HG03521 (cell line): ENCODE results near the gene KIF14.
"Not testable (repeated sequence)": the region's sequence is repeated elsewhere in the genome, so short reads cannot be mapped to it uniquely, and the experiment has no call there.

Experiments used
- ATAC-seq: cut with Tn5 transposase; IDR thresholded peaks from one replicate; pipeline ENCODE4 v1.9.1; 2021; ENCODE audit warnings: mild to moderate bottlenecking, moderate library complexity; ENCODE audit not compliant: unreplicated experiment

Gene KIF14

DNA sequence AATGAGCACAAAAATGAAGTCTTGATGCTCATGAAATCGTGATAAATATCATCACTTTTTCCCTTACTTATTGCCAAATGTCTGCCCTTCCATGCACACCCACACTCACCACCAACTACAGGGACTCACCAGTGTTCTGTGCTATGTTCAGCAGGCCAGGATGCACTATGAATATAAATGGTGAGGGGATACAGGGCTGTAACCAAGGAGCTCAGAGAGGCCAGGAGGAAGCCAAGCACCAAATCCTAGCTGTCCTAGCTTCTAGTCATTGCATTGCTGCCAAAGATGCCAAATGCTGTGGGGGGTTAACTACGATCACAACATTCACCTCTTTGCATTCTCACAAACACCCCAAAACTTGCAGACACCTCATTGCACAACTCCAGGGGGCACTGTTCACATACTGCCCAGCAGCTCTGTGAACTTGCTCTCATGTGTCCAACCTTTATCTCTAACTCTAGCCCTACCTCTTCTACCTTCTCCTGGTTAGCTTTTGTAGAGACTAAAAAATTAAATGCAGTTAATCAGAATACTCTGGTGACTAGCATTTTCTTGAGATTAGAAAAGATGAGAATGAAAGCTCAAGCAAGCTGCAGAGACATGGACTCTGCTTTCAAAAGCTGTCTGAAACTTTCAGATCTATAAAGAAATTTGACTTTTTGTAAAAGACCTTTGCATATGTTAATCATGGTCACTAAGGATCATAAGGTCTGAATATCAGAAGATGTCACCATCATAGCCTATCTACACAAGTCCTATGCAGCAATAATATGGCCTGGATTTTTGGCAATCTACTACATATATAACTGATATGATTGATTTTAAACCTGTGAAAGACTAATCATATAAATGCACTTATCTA lies 13.9 kb upstream of the KIF14 start:
- no peak for ATAC-seq

DNA sequence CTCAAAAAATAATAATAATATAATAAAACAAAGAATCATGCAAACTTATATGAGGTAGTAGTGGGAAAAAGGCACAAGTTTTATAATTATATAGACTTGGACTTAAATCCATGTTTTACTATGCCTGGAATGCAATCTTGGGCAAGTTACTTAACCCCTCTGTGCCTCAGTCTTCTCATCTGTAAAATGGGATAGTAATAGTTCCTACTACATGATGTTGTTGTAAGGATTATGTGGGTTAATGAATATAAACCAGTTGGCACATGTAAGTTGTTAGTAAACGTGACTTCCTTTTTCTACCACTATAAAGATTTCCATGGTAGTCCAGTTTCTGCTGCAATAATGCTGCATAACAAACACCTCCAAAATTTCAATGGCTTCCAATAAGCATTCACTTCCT lies 10.8 kb upstream of the KIF14 start:
- ATAC-seq = no peak

DNA sequence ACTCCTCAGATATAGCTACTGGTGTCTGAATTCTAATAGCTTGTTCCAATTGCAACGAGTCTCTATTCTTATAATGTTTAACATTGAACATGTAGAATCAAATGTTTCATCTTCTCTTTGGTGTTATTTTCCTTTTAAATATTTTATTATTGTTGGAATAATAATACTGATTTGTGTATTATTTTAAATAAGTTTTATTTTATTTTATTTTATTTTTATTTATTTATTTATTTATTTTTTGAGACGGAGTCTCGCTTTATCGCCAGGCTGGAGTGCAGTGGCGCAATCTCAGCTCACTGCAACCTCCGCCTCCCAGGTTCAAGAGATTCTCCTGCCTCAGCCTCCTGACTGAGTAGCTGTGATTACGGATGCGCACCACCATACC lies 10.0 kb upstream of the KIF14 start:
- not testable (repeated sequence) for ATAC-seq

DNA sequence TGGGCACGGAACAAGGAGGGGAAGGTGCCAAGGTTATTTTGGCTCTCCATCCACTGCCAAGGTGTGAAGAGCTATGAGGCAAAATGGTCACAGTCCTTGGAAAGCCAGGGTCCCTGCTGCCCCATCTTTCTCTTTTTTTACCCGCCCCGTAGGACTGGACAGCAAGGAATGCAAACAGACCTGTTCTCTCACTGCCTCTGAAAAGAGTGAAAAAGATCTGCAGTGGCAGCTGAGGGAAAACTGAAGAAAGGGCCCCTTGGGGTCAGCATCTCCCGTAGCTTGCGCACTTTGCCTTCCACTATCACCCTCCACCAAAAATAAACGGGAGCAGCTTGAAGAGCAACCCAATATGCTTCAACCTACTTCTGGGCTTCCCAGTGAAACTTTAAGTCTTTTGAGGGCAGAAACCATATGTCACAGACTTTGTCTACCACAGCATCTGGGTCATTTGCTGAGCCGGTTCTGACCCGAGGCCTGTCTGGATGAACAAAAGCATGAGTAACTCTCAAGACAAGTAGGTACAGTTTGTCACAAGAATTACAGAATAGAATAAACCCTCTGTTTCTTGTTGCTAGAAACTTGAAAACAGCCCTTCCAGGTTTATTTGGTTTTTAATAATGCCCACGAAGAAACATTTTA lies 9.4 kb upstream of the KIF14 start:
- no peak for ATAC-seq

DNA sequence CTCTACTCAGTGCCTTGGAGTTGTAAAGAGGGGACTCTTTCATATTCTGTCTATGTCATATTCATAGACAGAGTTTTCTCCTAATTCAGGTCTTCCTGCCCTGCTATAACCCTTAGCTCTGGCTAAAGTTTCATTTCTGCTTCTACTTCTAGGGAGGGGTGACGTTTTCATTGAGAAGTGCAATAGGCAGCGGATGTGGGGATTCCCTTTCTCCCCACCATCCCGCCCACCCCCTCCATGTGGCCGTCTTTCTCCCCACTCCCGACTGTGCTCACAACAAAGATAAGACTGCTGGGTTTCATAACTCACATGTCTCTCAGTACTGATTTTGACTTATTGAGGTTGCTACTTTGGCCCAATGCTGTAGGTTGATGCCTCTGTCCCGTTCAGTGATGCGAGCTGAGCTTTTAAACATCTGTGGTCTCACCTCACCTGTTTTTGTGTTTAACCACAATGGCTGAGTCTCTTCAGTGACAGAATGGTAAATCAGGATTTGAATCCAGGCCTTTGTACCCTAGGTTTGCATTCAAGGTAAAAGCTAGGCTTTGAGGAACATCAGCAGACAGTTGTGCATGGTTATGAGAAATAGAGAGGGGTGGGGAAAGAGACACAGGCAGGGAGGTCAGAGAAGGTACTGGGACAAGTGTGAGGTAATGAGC lies 7.8 kb upstream of the KIF14 start:
- peak; percentile 59 for ATAC-seq

GRCh38 chr1:200627575-200628222 lies 7.1 kb upstream of the KIF14 start:
- no peak for ATAC-seq

DNA sequence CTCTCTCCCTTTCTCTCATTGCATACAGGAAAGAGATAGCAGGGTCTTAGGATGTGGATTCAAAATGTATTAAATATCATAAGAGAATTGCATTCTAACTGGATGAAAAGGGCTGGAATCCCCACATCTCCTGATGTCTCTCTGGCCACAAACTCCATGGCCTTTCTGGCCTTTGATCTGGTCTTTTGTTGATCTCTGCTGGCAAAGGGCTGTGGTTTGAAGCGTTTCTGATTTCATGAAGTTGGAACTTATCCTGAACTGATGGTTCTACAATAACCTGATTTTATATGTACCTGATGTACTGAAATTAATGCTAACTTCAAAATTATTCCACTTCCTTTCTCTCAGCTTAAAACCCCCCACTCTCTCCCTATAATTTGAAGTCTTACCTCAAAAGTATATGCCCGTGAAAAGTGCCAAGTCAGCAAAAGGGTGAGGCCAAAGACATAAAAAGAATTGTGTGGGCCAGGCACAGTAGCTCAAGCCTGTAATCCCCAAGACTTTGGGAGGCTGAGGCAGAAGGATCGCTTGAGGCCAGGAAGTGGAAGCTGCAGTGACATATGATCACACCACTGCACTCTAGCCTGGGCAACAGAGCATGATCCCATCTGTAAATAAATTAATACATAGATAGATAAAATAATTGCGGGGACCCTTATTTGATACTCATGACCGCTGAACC lies 6.4 kb upstream of the KIF14 start:
- no peak for ATAC-seq

- no peak for ATAC-seq
These were observed 4.9 kb upstream of the KIF14 start for GRCh38 chr1:200625381-200625824.

DNA sequence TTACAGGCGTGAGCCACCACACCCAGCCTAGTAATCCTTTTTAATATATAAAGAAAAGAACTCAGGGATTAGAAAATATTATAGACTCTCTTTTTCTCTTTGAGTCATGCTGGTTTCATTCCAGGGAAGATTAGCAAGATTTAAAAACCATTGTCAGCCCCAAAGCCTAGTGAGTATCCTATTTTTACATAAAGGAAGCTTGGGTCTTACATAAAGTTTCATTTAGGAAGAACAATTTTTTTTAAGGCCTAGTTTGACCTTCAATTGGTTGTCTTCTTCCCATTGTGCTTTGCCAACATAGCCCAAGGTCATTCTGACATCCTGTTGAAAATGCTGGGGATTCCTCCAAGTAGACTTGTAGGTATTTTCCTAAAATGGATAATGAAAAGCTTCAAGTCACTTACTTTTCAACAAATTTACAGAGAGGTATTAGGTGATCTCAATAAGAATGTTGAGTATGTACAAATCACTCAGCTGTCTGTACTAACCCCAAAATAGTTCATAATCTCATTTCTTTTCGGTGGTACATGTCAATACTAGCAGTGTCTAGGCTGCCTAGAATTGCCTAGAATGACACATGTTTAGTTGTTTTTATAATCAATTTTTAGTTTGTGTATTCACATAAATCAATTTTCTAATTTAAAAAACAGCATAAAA lies 4.3 kb upstream of the KIF14 start:
- ATAC-seq = no peak

DNA sequence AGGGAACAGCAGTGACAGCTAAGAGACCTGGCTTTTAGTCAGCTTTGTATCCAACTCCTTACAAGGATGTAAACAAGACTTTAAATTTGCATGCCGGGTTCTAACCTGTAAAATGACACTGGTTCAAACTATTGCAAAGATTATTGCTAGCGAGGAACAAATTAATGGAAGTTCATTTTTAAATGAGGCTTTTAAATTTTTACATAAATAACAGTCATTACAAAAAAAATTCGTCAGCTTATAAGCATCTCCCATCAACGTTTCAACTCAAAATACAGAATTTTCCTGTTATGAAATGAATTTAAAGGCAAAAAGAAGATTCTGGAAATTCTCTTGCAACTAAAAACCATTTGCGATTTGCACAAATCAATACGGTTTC lies 668 bp downstream of the KIF14 start:
- ATAC-seq = no peak

GRCh38 chr1:200610846-200611245 lies 9.7 kb downstream of the KIF14 start:
- ATAC-seq = no peak

- ATAC-seq = no peak
These were observed 17.9 kb downstream of the KIF14 start for GRCh38 chr1:200602632-200603031.

DNA sequence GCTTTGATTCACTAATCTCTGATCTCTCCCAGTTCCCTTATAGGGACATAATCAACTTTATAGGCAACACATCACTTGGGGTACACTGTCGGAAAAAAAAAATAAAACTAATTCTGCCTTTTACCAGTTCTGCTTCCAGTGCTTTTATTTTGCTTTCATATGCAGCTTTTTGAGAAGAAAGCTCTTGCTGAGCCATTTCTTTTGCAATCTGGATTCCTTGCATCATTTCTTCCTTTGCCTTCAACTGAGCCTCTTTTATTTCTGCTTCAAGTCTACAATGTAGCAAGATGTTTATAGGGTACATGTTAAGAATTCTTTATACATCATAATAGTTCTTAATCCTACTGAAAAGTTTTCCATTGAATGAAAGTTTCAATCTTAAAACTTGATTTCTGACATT lies 30.6 kb downstream of the KIF14 start:
- no peak for ATAC-seq

DNA sequence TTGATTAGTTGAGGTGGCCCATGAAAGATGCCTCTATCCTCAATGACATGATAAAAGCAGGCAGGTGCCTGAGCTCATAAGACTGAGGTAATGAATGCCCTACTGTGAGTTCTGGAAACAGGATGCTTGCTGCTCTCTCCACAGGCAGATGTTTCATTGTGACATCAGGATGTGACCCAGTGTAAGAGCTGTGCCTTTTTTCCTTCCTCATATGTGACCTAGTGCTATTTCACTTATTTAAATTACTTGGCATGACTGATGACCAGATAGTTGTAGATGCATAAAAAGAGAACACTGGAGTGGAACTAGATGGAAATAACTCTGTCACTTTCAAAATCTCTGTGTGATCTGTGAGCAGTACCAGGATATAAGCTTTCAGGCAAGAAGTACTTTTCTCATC lies 31.9 kb downstream of the KIF14 start:
- ATAC-seq = no peak

- no peak for ATAC-seq
These were observed 56.2 kb downstream of the KIF14 start for GRCh38 chr1:200564319-200564718.

- no peak for ATAC-seq
These were observed 58.7 kb downstream of the KIF14 start for GRCh38 chr1:200561856-200562214.

DNA sequence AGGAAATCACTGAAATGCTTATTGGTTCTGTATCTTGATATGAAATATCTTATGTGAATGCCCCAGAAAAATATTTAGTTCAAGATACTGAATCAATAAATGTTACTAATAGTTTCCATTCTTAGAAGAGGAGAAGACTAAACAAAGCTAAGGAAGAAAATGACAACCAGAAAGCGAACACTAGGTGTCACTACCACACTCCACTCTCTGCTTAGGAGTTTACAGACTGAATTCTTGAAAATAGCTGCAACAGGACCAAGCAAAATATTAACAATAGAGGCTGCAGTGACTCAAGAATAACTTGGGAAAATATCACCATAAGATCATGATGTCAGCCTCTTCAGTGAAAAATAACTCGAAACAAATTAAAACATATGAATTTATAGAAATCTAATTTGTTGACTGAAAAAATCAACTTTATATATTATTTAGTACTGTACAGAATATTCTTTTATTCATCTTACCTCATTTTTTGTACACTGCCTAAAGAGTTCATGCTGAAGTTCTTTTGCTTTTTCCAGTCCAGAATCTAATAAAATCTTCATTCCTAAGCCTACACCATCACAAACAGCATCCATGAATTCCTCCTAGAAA lies 61.6 kb downstream of the KIF14 start:
- ATAC-seq = no peak

GRCh38 chr1:200556002-200556401 lies 64.5 kb downstream of the KIF14 start:
- no peak for ATAC-seq

GRCh38 chr1:200552737-200553136 lies 67.8 kb downstream of the KIF14 start:
- ATAC-seq = not testable (repeated sequence)

DNA sequence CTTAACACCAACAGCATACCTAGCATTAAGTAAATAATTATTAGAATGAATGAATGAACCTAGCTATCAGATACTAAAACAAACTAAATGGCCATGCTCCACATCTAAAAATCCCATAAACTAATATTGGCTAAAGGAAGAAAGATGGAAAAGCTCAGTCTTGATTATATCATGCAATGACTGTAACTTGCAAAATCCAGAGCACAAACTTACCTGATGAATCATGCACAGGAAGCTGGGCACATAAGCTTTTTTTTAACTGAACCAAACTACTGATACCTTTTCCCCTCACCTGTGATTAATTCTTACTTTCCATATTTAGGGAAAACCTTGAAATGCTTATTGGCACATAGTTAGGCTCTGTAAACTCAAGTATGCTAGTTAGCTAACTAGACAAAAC lies 70.2 kb downstream of the KIF14 start:
- no peak for ATAC-seq
